ENCODE measurements around the gene RALGAPA2.
"Not testable (repeated sequence)": the region's sequence is repeated elsewhere in the genome, so short reads cannot be mapped to it uniquely, and the experiment has no call there.

RALGAPA2 gene

GRCh38 chr20:20543348-20543747, 169.1 kb downstream of the RALGAPA2 start:
- not testable (repeated sequence) for DNase-seq (ENCODE audit: low spot score)

GRCh38 chr20:20536240-20536933, 176.1 kb downstream of the RALGAPA2 start:
- DNase-seq (ENCODE audit: low spot score): no peak

- DNase-seq (ENCODE audit: low spot score): no peak
These were observed 177.4 kb downstream of the RALGAPA2 start for GRCh38 chr20:20535051-20535450.

GRCh38 chr20:20531283-20531682, 181.2 kb downstream of the RALGAPA2 start:
- DNase-seq (ENCODE audit: low spot score): no peak

GRCh38 chr20:20530428-20531151, 181.9 kb downstream of the RALGAPA2 start:
- DNase-seq (ENCODE audit: low spot score): no peak

- no peak for DNase-seq (ENCODE audit: low spot score)
These were observed 182.8 kb downstream of the RALGAPA2 start for GRCh38 chr20:20529597-20529996.

- no peak for DNase-seq (ENCODE audit: low spot score)
These were observed 183.6 kb downstream of the RALGAPA2 start for GRCh38 chr20:20528861-20529260.

- DNase-seq (ENCODE audit: low spot score): no peak
These were observed 184.8 kb downstream of the RALGAPA2 start for GRCh38 chr20:20527661-20528060.

GRCh38 chr20:20525756-20526155, 186.7 kb downstream of the RALGAPA2 start:
- no peak for DNase-seq (ENCODE audit: low spot score)

GRCh38 chr20:20525214-20525613, 187.2 kb downstream of the RALGAPA2 start:
- DNase-seq (ENCODE audit: low spot score): no peak

GRCh38 chr20:20524756-20525155, 187.7 kb downstream of the RALGAPA2 start:
- no peak for DNase-seq (ENCODE audit: low spot score)

GRCh38 chr20:20521736-20522135, 190.7 kb downstream of the RALGAPA2 start:
- no peak for DNase-seq (ENCODE audit: low spot score)

GRCh38 chr20:20520776-20521175, 191.7 kb downstream of the RALGAPA2 start:
- no peak for DNase-seq (ENCODE audit: low spot score)

- no peak for DNase-seq (ENCODE audit: low spot score)
These were observed 193.2 kb downstream of the RALGAPA2 start for GRCh38 chr20:20519269-20519668.

GRCh38 chr20:20518263-20518662, 194.2 kb downstream of the RALGAPA2 start:
- DNase-seq (ENCODE audit: low spot score): no peak

GRCh38 chr20:20517296-20517695, 195.1 kb downstream of the RALGAPA2 start:
- no peak for DNase-seq (ENCODE audit: low spot score)

- no peak for DNase-seq (ENCODE audit: low spot score)
These were observed 198.7 kb downstream of the RALGAPA2 start for GRCh38 chr20:20513720-20514119.

GRCh38 chr20:20505554-20505953, 206.9 kb downstream of the RALGAPA2 start:
- no peak for DNase-seq (ENCODE audit: low spot score)

- DNase-seq (ENCODE audit: low spot score): no peak
These were observed 208.5 kb downstream of the RALGAPA2 start for GRCh38 chr20:20503777-20504530.

GRCh38 chr20:20501128-20501527, 211.3 kb downstream of the RALGAPA2 start:
- no peak for DNase-seq (ENCODE audit: low spot score)

- no peak for DNase-seq (ENCODE audit: low spot score)
These were observed 212.1 kb downstream of the RALGAPA2 start for GRCh38 chr20:20500312-20500711.

- no peak for DNase-seq (ENCODE audit: low spot score)
These were observed 213.0 kb downstream of the RALGAPA2 start for GRCh38 chr20:20499439-20499838.

All from SK-N-DZ (cell line).